ENCODE data around the gene FBF1. TPM values are rescaled to one million over a fixed set of nuclear protein-coding genes. Genes with fewer than 3 reads are reported as not detected.

FBF1 gene
- total RNA-seq, 1 donor from 2014 or later = 5.5 TPM

- no peak overlapping the region for H3K4me3 ChIP-seq (ENCODE audit: low read depth, low read length)
- DNase-seq (ENCODE audit: low read depth) = no peak
- TF ChIP-seq CTCF (conservative IDR thresholded peaks at IDR 0.05; ENCODE audit: low read depth, low read length) = no peak
These were observed 34.5 kb downstream of the FBF1 start for GRCh38 chr17:75906143-75906884.

- TF ChIP-seq CTCF (conservative IDR thresholded peaks at IDR 0.05; ENCODE audit: low read depth, low read length) = peak; percentile 78
- H3K4me3 ChIP-seq (ENCODE audit: low read depth, low read length) = peak within 1 kb of the TSS; percentile 82
- DNase-seq (ENCODE audit: low read depth) = peak; percentile 41
These were observed 35.9 kb downstream of the FBF1 start, which contains the start of gene MRPL38 for GRCh38 chr17:75904749-75905521. TSS of gene MRPL38 (minus strand) at chr17:75904884. CDS start at chr17:75904875, 9 bp downstream.

- DNase-seq (ENCODE audit: low read depth) = peak; percentile 70
- TF ChIP-seq CTCF (conservative IDR thresholded peaks at IDR 0.05; ENCODE audit: low read depth, low read length) = no peak
These were observed 38.4 kb downstream of the FBF1 start for GRCh38 chr17:75902406-75902805.

GRCh38 chr17:75901727-75902126, 39.1 kb downstream of the FBF1 start:
- H3K4me3 ChIP-seq (ENCODE audit: low read depth, low read length) = no peak overlapping the region
- TF ChIP-seq CTCF (conservative IDR thresholded peaks at IDR 0.05; ENCODE audit: low read depth, low read length) = no peak
- no peak for DNase-seq (ENCODE audit: low read depth)

More at GRCh38 chr17:75902406-75902805, 38.4 kb downstream of the FBF1 start:
- H3K4me3 ChIP-seq (ENCODE audit: low read depth, low read length) = no peak overlapping the region

DNA sequence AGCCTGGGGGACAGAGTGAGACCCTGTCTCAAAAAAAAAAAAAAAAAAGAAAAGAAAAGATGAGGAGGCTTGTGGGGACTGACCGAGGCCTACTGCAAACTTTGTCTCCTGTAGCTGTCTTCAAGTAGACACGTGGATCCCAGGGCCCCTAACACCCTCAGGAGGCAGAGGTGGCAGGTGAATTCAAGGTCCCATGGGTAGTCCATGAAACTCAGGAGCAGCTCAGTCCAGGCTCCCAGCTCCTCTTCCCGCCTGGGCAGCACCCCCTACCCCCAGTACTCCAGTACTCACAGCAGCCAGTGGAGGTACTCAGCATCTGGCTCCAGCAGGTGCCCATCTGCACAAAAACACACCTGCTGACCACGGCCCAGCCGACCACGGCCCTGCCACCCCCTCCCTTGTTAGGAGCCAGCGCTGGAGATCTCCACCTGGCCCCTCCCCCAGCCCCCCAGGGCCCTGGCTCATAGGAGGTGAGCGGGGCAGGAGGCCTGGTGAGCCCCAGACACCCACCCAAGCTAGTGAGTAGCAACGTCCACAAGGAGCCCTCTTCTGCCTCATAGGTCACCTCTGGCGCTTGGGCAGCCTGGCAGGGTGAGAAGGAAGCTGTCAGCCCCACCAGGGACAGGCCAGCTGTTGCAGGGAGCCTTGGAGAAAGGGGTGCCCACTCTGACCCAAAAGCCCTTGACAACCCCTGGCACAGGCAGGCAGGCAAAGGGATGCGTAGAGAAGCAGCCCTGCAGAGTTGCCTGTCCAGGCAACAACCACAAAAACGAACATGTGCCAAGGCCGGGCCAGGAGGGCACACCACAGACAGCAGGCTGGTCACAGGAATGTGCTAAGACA, 39.9 kb downstream of the FBF1 start:
- no peak overlapping the region for H3K4me3 ChIP-seq (ENCODE audit: low read depth, low read length)
- DNase-seq (ENCODE audit: low read depth) = no peak
- TF ChIP-seq CTCF (conservative IDR thresholded peaks at IDR 0.05; ENCODE audit: low read depth, low read length) = no peak

DNA sequence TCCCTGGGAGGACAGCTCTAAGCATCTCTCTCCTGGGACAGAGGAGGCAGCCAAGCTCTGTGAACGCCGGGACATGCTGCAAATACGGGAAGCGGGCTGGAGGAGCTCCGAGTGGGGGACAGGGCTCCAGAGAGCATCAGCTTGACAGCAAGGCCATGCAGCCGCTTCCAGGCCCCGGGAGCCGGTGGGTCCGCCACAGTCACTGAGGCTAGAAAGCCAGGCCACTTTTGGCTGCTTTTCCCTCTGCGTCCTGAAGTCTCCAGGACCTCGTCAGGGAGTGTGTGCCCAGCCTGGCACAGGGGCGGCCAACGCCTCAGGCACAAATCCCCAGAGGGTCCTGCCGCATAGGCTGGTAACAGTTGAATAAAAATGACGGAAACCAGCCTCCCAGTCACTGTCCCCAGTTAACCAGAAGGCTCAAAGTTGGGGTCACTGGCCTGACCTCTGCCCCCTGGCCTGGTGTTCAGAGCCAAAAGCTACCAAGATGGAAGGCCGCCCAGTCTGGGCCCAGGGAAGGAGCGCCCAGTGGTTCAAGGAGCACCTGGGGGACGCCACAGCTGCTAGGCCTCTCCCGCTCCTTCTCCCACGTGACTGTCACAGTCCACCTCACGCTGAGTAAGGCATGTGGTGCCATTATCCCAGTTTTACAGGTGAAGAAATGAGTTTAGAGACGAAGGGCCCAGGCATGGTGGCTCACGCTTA, 40.9 kb downstream of the FBF1 start:
- no peak for TF ChIP-seq CTCF (conservative IDR thresholded peaks at IDR 0.05; ENCODE audit: low read depth, low read length)
- H3K4me3 ChIP-seq (ENCODE audit: low read depth, low read length) = no peak overlapping the region
- DNase-seq (ENCODE audit: low read depth) = no peak
